Measurements from ENCODE around the gene FBXL15. TPM values are rescaled to one million over a fixed set of nuclear protein-coding genes. Genes with fewer than 3 reads are reported as not detected.

Gene FBXL15
- total and polyA plus RNA-seq, 2 of the 4 experiments (the other 2 are of a cell fraction): 3.0 to 8.4 TPM

DNA sequence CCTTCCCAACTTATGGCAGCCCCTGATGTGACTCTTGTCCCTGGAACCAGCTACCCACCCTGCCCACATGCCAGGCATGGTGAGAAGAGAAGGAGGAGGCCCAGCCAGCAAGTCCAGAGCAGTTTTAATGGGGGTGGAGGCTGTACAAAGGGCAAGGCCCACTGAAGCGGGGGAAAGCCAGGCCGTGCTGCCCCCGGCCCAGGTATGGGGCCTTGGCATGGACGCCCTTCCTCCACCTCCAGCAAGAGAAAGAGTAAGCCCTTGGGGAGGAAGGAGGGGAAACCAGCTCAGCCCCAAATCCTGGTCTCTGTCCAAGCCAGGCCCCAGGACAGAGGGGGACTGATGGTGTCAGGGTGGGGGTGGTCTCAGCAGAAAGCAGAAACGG lies 18.1 kb upstream of the FBXL15 start:
- H3K79me1 ChIP-seq (ENCODE audit: low read depth in 1 of 2, low read length in 2 of 2): peaks cover 13 to 15% of the 10 kb centered on the region in 2 experiments; a peak in 3 of 4 replicates
- H2AK9ac ChIP-seq (replicated peaks; ENCODE audit: low read depth, low read length, poor library complexity): no peak overlapping the region
- H3K27ac ChIP-seq (ENCODE audit: insufficient read depth, low read length): no peak overlapping the region
- CTCF ChIA-PET: interaction anchor here (0.6 to 0.9 kb wide), 2 partner anchors 8 to 173 kb away, joined by 3 to 4 read pairs; no protein-coding TSS in a partner anchor
- H3K36me3 ChIP-seq (ENCODE audit: control insufficient read depth, insufficient read depth, low read length): peaks cover 22% of the 10 kb centered on the region
- peaks cover 6% of the 10 kb centered on the region for H4K20me1 ChIP-seq (ENCODE audit: insufficient read depth, low read length)
- H3K4me1 ChIP-seq (ENCODE audit: control insufficient read depth, insufficient read depth, low read length): peaks cover 11% of the 10 kb centered on the region
- H2BK20ac ChIP-seq (ENCODE audit: low read depth, low read length): no peak overlapping the region
- no peak overlapping the region for H3K23ac ChIP-seq (ENCODE audit: low read depth, low read length)
- no peak overlapping the region for H4K91ac ChIP-seq (ENCODE audit: insufficient read depth, low read depth, low read length)
- H3K9me1 ChIP-seq (ENCODE audit: insufficient read depth, low read length): no peaks in the 10 kb centered on the region; the same call in 1 of the 2 replicates
- dilution Hi-C loops (cut with HindIII; ENCODE audit: low sequenced_read_pairs, unreplicated experiment) (no loop called here), intact Hi-C loops (cut with micrococcal nuclease) (no loop called here), in situ Hi-C loops (cut with MboI; ENCODE audit: low sequenced_read_pairs) (no loop called here)
- ATAC-seq (ENCODE audit: low read depth): no peak
- no peaks in the 10 kb centered on the region for H3K27me3 ChIP-seq (ENCODE audit: control insufficient read depth, insufficient read depth, low read length)
- BruUV-seq (replicated peaks): no TSS peak
- H3K18ac ChIP-seq (ENCODE audit: low read depth, low read length): no peak overlapping the region
- no peak overlapping the region for H4K8ac ChIP-seq (ENCODE audit: low read depth in 2 of 2, low read length in 2 of 2)
- no peak overlapping the region for H4K5ac ChIP-seq (ENCODE audit: low read depth, low read length)
- H3K14ac ChIP-seq (replicated peaks; ENCODE audit: low read depth, low read length): no peak overlapping the region
- TF ChIP-seq RCOR1 (IDR thresholded peaks at IDR 0.05; ENCODE audit: insufficient replicate concordance, low read length) (no peak), MAZ (IDR thresholded peaks at IDR 0.05; ENCODE audit: borderline replicate concordance, low read depth, low read length) (no peak), MXI1 (IDR thresholded peaks at IDR 0.05; ENCODE audit: borderline replicate concordance, low read depth, low read length) (no peak), BHLHE40 (IDR thresholded peaks at IDR 0.05; ENCODE audit: low read depth, low read length) (no peak), POLR2A (IDR thresholded peaks at IDR 0.05; ENCODE audit: low read depth, low read length) (no peak), CEBPB (IDR thresholded peaks at IDR 0.05; ENCODE audit: low read depth, low read length) (no peak), RFX5 (IDR thresholded peaks at IDR 0.05; ENCODE audit: low read depth, low read length) (no peak), RAD21 (IDR thresholded peaks at IDR 0.05; ENCODE audit: low read length) (no peak), FOS (IDR thresholded peaks at IDR 0.05; ENCODE audit: low read depth, low read length) (no peak)
- TF ChIP-seq, protein P1, sequence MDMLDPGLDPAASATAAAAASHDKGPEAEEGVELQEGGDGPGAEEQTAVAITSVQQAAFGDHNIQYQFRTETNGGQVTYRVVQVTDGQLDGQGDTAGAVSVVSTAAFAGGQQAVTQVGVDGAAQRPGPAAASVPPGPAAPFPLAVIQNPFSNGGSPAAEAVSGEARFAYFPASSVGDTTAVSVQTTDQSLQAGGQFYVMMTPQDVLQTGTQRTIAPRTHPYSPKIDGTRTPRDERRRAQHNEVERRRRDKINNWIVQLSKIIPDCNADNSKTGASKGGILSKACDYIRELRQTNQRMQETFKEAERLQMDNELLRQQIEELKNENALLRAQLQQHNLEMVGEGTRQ (IDR thresholded peaks at IDR 0.05; ENCODE audit: low read depth, low read length): no peak
- no peak overlapping the region for H2BK5ac ChIP-seq (ENCODE audit: low read depth, low read length, poor library complexity, severe bottlenecking)
- H3K9ac ChIP-seq (ENCODE audit: low read depth, low read length): no peak overlapping the region
- H3K4me3 ChIP-seq (ENCODE audit: insufficient read depth, low read depth, low read length): no peak overlapping the region
- POLR2A ChIA-PET (ENCODE audit: unreplicated experiment): no interaction called here
- no peak overlapping the region for H2AK5ac ChIP-seq (ENCODE audit: low read depth, low read length)
- no peak overlapping the region for H2BK120ac ChIP-seq (ENCODE audit: low read depth, low read length)
- no peak overlapping the region for H3K56ac ChIP-seq (ENCODE audit: extremely low read depth, insufficient read depth, low read length)
- no CpG with 5 or more reads among the region's 5 CpGs for WGBS, 2 experiments (ENCODE audit: extremely low coverage in 2 of 2, insufficient read length in 1 of 2)
- H3K4ac ChIP-seq (ENCODE audit: low read depth, low read length): no peak overlapping the region
- H2AFZ ChIP-seq (replicated peaks; ENCODE audit: low read length, poor library complexity): no peak overlapping the region
- H3K4me2 ChIP-seq (ENCODE audit: low read depth, low read length): no peak overlapping the region
- no peak overlapping the region for H2BK15ac ChIP-seq (ENCODE audit: low read depth, low read length)
- no peaks in the 10 kb centered on the region for H3K9me3 ChIP-seq (ENCODE audit: control insufficient read depth, insufficient read depth, low read length)
- no peak for DNase-seq
